Astrocyte (in vitro differentiated cells and primary cell): ENCODE results near the gene TMIGD2. TPM values are rescaled to one million over a fixed set of nuclear protein-coding genes. Genes with fewer than 3 reads are reported as not detected.

Experiments used
- DNase-seq: peaks from one replicate; pipeline ENCODE4 v3.0.0-alpha.2; 2010; ENCODE audit warnings: low read depth
- FAIRE-seq: peaks from 2 replicates; lab custom pipeline; 2011; peaks lifted over from hg19 to GRCh38; lab: Jason Lieb, UNC
- H2AFZ ChIP-seq: 2 replicates; pipeline ENCODE4 v1.6.0; 2012; ENCODE audit warnings: low read depth, low read length, inconsistent platforms
- H3K27ac ChIP-seq: 2 replicates; pipeline ENCODE4 v1.5.1; 2011; ENCODE audit warnings: low read depth, low read length, inconsistent platforms
- H3K27me3 ChIP-seq: 2 replicates; pipeline ENCODE4 v1.6.0; 2011; ENCODE audit warnings: low read length, inconsistent platforms; ENCODE audit not compliant: insufficient read depth
- H3K36me3 ChIP-seq: 2 replicates; pipeline ENCODE4 v1.5.1; 2011; ENCODE audit warnings: low read length, inconsistent platforms; ENCODE audit not compliant: insufficient read depth
- H3K4me1 ChIP-seq: 2 replicates; pipeline ENCODE4 v1.5.1; 2011; ENCODE audit warnings: low read length, inconsistent platforms; ENCODE audit not compliant: insufficient read depth
- H3K4me2 ChIP-seq: 2 replicates; pipeline ENCODE4 v1.6.0; 2012; ENCODE audit warnings: low read length, inconsistent platforms
- H3K4me3 ChIP-seq: 2 replicates; pipeline ENCODE4 v1.5.1; 2011; ENCODE audit warnings: low read depth, mild to moderate bottlenecking, low read length, inconsistent platforms; ENCODE audit not compliant: insufficient read depth
- H3K79me2 ChIP-seq: 2 replicates; pipeline ENCODE4 v1.6.0; 2012; ENCODE audit warnings: mild to moderate bottlenecking, low read length, inconsistent platforms; ENCODE audit not compliant: insufficient read depth
- H3K9ac ChIP-seq: 2 replicates; pipeline ENCODE4 v1.6.0; 2012; ENCODE audit warnings: mild to moderate bottlenecking, low read length, inconsistent platforms
- H3K9me3 ChIP-seq: 2 replicates; pipeline ENCODE4 v1.5.1; 2012; ENCODE audit warnings: low read depth, mild to moderate bottlenecking, low read length, inconsistent platforms; ENCODE audit not compliant: insufficient read depth
- H4K20me1 ChIP-seq: 2 replicates; pipeline ENCODE4 v1.6.0; 2012; ENCODE audit warnings: low read length, inconsistent platforms; ENCODE audit not compliant: insufficient read depth
- H3K27ac Mint-ChIP-seq: one replicate; pipeline ENCODE4 v1.8.0; 2021; ENCODE audit warnings: mild to moderate bottlenecking, mixed read lengths; ENCODE audit not compliant: unreplicated experiment
- H3K27me3 Mint-ChIP-seq: one replicate; pipeline ENCODE4 v1.8.0; 2021; ENCODE audit warnings: low read depth, mixed read lengths; ENCODE audit not compliant: unreplicated experiment
- H3K36me3 Mint-ChIP-seq: one replicate; pipeline ENCODE4 v1.8.0; 2021; ENCODE audit warnings: low read depth, mixed read lengths; ENCODE audit not compliant: unreplicated experiment
- H3K4me1 Mint-ChIP-seq: one replicate; pipeline ENCODE4 v1.8.0; 2021; ENCODE audit warnings: low read depth, mixed read lengths; ENCODE audit not compliant: unreplicated experiment
- H3K4me3 Mint-ChIP-seq: one replicate; pipeline ENCODE4 v1.8.0; 2021; ENCODE audit warnings: mild to moderate bottlenecking, moderate library complexity, mixed read lengths; ENCODE audit not compliant: unreplicated experiment
- H3K9me3 Mint-ChIP-seq: one replicate; pipeline ENCODE4 v1.8.0; 2021; ENCODE audit warnings: mild to moderate bottlenecking, mixed read lengths; ENCODE audit not compliant: unreplicated experiment
- CTCF ChIP-seq: IDR thresholded peaks from 2 replicates; pipeline ENCODE4 v1.5.1; 2011; ENCODE audit warnings: low read depth, mild to moderate bottlenecking, inconsistent platforms, low read length, moderate library complexity; ENCODE audit not compliant: insufficient read depth
- EZH2 ChIP-seq: IDR thresholded peaks from 2 replicates; pipeline ENCODE4 v1.6.1; 2012; ENCODE audit warnings: mild to moderate bottlenecking, low read length, inconsistent platforms; ENCODE audit not compliant: insufficient read depth
- total RNA-seq: library from RNA; stranded (reverse); gene quantifications from 2 replicates; pipeline ENCODE4 v1.2.1, GENCODE V29; 2021

Gene TMIGD2
- total RNA-seq, 1 donor from 2014 or later: not detected

- Histone ChIP-seq H4K20me1 (no peaks in the 10 kb centered on the region), H3K4me3 (no peak overlapping the region), H3K9me3 (no peaks in the 10 kb centered on the region), H3K79me2 (no peaks in the 10 kb centered on the region), H2AFZ (no peak overlapping the region), H3K27me3 (no peaks in the 10 kb centered on the region), H3K4me2 (no peak overlapping the region), H3K27ac (no peak overlapping the region), H3K9ac (no peak overlapping the region), H3K36me3 (no peaks in the 10 kb centered on the region), H3K4me1 (peaks cover 7% of the 10 kb centered on the region)
- no peaks in the 10 kb centered on the region for H3K9me3 Mint-ChIP-seq
- TF ChIP-seq EZH2 (no peak), CTCF (no peak)
- peaks cover 7% of the 10 kb centered on the region for H3K36me3 Mint-ChIP-seq
- H3K27ac Mint-ChIP-seq: no peak overlapping the region
- H3K4me3 Mint-ChIP-seq: no peak overlapping the region
- FAIRE-seq (no peak), DNase-seq (no peak)
- H3K27me3 Mint-ChIP-seq: no peaks in the 10 kb centered on the region
- H3K4me1 Mint-ChIP-seq: no peaks in the 10 kb centered on the region
Observed at GRCh38 chr19:4347521-4347920, 45.3 kb upstream of the TMIGD2 start.

- H3K9ac ChIP-seq: no peak overlapping the region
- no peak overlapping the region for H3K4me2 ChIP-seq
- no peaks in the 10 kb centered on the region for H3K79me2 ChIP-seq
- no peaks in the 10 kb centered on the region for H3K27me3 ChIP-seq
- TF ChIP-seq EZH2 (no peak), CTCF (no peak)
- H4K20me1 ChIP-seq: no peaks in the 10 kb centered on the region
- FAIRE-seq: no peak
- peaks cover 3% of the 10 kb centered on the region for H3K4me1 Mint-ChIP-seq
- peak overlapping the region; percentile 57 for H3K4me3 Mint-ChIP-seq
- no peak overlapping the region for H2AFZ ChIP-seq
- peaks cover 13% of the 10 kb centered on the region for H3K4me1 ChIP-seq
- peaks cover 7% of the 10 kb centered on the region for H3K36me3 Mint-ChIP-seq
- H3K27me3 Mint-ChIP-seq: no peaks in the 10 kb centered on the region
- H3K27ac ChIP-seq: no peak overlapping the region
- no peak overlapping the region for H3K27ac Mint-ChIP-seq
- H3K9me3 Mint-ChIP-seq: no peaks in the 10 kb centered on the region
- H3K4me3 ChIP-seq: no peak overlapping the region
- no peaks in the 10 kb centered on the region for H3K9me3 ChIP-seq
- no peak for DNase-seq
- no peaks in the 10 kb centered on the region for H3K36me3 ChIP-seq
Observed at GRCh38 chr19:4346020-4346383, 43.8 kb upstream of the TMIGD2 start.

DNA sequence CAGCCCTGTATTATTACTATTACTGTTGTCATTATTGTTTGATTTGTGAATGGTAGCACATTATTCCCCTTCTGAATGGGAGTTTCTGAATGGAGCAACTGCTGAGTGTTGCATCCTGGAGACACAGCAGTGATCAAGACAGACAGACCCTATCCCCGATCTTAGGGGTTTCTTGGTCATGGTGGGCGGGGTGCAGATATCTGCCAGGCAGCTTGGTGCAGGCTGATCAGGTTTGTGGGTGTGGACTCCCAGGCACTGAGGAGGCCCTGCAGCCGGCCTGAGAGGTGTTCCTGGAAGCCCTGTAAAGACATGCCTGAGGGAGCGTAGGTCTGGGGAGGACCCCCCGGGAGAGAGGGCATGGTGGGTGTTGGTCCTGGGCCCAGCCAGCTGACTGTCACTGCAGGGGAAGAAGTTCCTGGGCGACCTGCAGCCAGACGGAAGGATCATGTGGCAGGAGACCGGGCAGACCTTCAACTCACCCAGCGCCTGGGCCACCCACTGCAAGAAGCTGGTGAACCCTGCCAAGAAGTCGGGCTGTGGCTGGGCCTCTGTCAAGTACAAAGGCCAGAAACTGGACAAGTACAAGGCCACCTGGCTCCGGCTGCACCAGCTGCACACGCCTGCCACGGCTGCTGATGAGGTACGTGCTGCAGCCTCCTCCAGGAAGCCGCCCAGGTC is 43.3 kb upstream of the TMIGD2 start:
- no peak for FAIRE-seq
- Mint-ChIP-seq H3K27me3 (no peaks in the 10 kb centered on the region), H3K36me3 (peaks cover 6% of the 10 kb centered on the region), H3K4me3 (peak overlapping the region; percentile 67), H3K4me1 (peaks cover 3% of the 10 kb centered on the region), H3K27ac (no peak overlapping the region), H3K9me3 (no peaks in the 10 kb centered on the region)
- no peaks in the 10 kb centered on the region for H3K9me3 ChIP-seq
- H3K4me2 ChIP-seq: no peak overlapping the region
- H3K4me3 ChIP-seq: no peak overlapping the region
- no peaks in the 10 kb centered on the region for H3K27me3 ChIP-seq
- TF ChIP-seq EZH2 (no peak), CTCF (no peak)
- no peaks in the 10 kb centered on the region for H3K79me2 ChIP-seq
- no peak overlapping the region for H2AFZ ChIP-seq
- H3K9ac ChIP-seq: no peak overlapping the region
- H3K36me3 ChIP-seq: no peaks in the 10 kb centered on the region
- H4K20me1 ChIP-seq: no peaks in the 10 kb centered on the region
- no peak for DNase-seq
- peaks cover 13% of the 10 kb centered on the region for H3K4me1 ChIP-seq
- no peak overlapping the region for H3K27ac ChIP-seq
